Endothelial cell (in vitro differentiated cells): ENCODE data around the gene ELF5. TPM values are rescaled to one million over a fixed set of nuclear protein-coding genes. Genes with fewer than 3 reads are reported as not detected.

Experiments
- DNase-seq: peaks from one replicate; pipeline ENCODE4 v3.0.0; 2021; ENCODE audit warnings: low spot score
- H3K27ac Mint-ChIP-seq: one replicate; pipeline ENCODE4 v1.8.0; 2021; ENCODE audit warnings: mixed read lengths, inconsistent platforms; ENCODE audit not compliant: unreplicated experiment
- H3K27me3 Mint-ChIP-seq: one replicate; pipeline ENCODE4 v1.8.0; 2021; ENCODE audit warnings: mild to moderate bottlenecking, moderate library complexity, mixed read lengths, inconsistent platforms; ENCODE audit not compliant: unreplicated experiment
- H3K36me3 Mint-ChIP-seq: one replicate; pipeline ENCODE4 v1.8.0; 2021; ENCODE audit warnings: mild to moderate bottlenecking, low read depth, mixed read lengths, inconsistent platforms; ENCODE audit not compliant: unreplicated experiment
- H3K4me1 Mint-ChIP-seq: one replicate; pipeline ENCODE4 v1.8.0; 2021; ENCODE audit warnings: mild to moderate bottlenecking, mixed read lengths, inconsistent platforms; ENCODE audit not compliant: unreplicated experiment
- H3K4me3 Mint-ChIP-seq: one replicate; pipeline ENCODE4 v1.8.0; 2021; ENCODE audit warnings: mild to moderate bottlenecking, mixed read lengths, inconsistent platforms; ENCODE audit not compliant: unreplicated experiment
- H3K9me3 Mint-ChIP-seq: one replicate; pipeline ENCODE4 v1.8.0; 2021; ENCODE audit warnings: mixed read lengths, inconsistent platforms; ENCODE audit not compliant: unreplicated experiment
- CTCF ChIP-seq: fragments of 200-600 bp; sonication (generic); IDR thresholded peaks from one replicate; pipeline ENCODE4 v1.5.0; 2021; ENCODE audit warnings: antibody characterized with exemption; ENCODE audit not compliant: unreplicated experiment
- total RNA-seq: library from RNA; stranded (reverse); fragmentation: NEBNext Ultra II Directional; extraction: Animal tissue kit (Norgen Biotek cat#: 25700); gene quantifications from one replicate; pipeline ENCODE4 v1.2.1, GENCODE V29; 2021; ENCODE audit not compliant: unreplicated experiment

Gene ELF5
- total RNA-seq, 1 donor from 2014 or later, result not detected

DNA sequence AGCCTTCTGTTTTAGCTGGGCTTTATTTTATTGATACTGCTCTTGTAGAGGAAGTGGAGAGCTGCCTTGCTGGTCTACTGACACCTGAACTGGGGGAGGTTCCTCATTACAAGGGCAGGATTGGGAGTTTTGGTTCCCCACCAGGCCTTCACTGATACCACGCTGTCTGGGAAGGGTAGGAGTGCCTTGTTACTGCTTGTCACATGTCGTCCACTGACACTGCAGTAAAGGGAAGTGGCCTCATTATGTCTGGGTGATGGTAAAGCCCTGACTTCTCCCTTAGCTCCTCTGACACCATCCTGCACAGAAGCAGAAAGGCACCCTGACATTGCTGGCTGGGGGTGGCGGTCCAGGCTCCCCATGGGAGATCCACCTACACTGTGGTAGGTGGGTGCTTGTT is 38.7 kb upstream of the ELF5 start:
- Mint-ChIP-seq H3K4me3 (no peak overlapping the region), H3K27ac (no peak overlapping the region), H3K27me3 (no peaks in the 10 kb centered on the region), H3K9me3 (no peaks in the 10 kb centered on the region), H3K4me1 (no peaks in the 10 kb centered on the region), H3K36me3 (no peaks in the 10 kb centered on the region)
- no peak for DNase-seq
- no peak for TF ChIP-seq CTCF

DNA sequence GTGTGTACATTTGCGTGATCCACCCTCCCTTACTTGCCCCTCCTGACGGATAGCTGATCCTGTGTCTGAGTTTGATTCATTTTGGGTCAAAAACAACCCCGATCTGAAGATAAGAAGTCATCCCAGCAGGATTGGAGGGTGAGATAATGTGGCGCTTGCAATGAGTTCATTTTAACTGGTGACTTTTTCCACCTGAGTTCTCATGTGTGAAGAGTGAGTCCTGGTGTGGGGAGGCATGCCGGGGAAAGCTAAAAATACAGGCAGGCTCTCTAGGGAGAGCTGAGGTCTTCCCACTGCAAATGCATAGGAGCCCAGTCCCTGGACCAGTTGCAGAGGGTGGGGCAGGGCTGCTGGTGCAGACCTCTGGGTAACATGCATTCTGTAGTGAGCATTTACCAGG is 35.7 kb upstream of the ELF5 start:
- DNase-seq, result no peak
- no peak for TF ChIP-seq CTCF
- no peaks in the 10 kb centered on the region for H3K4me1 Mint-ChIP-seq
- no peaks in the 10 kb centered on the region for H3K36me3 Mint-ChIP-seq
- H3K9me3 Mint-ChIP-seq, result no peaks in the 10 kb centered on the region
- no peak overlapping the region for H3K27ac Mint-ChIP-seq
- H3K27me3 Mint-ChIP-seq, result no peaks in the 10 kb centered on the region
- H3K4me3 Mint-ChIP-seq, result no peak overlapping the region

GRCh38 chr11:34548278-34548677 is 34.7 kb upstream of the ELF5 start:
- no peak for DNase-seq
- Mint-ChIP-seq H3K4me1 (no peaks in the 10 kb centered on the region), H3K36me3 (no peaks in the 10 kb centered on the region), H3K27ac (no peak overlapping the region), H3K4me3 (no peak overlapping the region), H3K9me3 (no peaks in the 10 kb centered on the region), H3K27me3 (no peaks in the 10 kb centered on the region)
- TF ChIP-seq CTCF, result no peak

DNA sequence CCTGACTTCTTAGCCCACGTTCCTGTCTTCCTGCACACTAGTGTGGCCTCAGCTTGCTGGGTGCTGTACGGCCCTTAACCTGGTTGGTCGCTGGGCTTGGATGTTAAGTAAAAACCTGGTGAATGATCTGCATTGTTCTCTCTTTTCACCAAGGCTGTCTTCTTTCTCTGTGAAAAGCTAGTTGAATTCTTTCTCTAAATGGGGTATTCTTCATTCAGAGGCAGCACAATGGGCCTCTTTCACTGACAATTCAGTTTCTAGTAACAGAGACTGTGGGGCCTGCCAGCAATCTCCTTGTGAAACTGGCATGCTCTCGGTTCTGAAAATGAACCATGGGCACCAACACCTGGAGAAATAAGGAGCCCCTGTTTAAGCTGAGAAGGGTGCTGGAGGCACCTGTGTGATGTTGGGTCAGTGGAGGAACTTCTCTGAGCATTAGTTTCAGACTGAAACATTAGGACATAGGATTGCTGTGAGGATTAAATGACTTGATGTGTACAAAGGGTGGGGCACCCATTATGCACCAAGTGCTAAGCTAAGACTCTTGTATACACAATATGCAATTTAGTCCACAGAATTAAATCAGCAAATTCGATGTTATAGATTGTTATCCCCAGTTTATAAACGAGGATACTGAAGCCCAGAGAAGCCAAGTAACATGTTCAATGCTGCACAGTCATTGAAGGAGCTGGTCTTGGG is 33.1 kb upstream of the ELF5 start:
- TF ChIP-seq CTCF, result no peak
- no peaks in the 10 kb centered on the region for H3K27me3 Mint-ChIP-seq
- DNase-seq, result no peak
- H3K4me1 Mint-ChIP-seq, result no peaks in the 10 kb centered on the region
- H3K9me3 Mint-ChIP-seq, result no peaks in the 10 kb centered on the region
- no peak overlapping the region for H3K27ac Mint-ChIP-seq
- H3K36me3 Mint-ChIP-seq, result no peaks in the 10 kb centered on the region
- H3K4me3 Mint-ChIP-seq, result no peak overlapping the region

- H3K27me3 Mint-ChIP-seq, result no peaks in the 10 kb centered on the region
Observed at GRCh38 chr11:34542089-34542488, 28.5 kb upstream of the ELF5 start.

More at GRCh38 chr11:34542089-34542488, 28.5 kb upstream of the ELF5 start:
- H3K27ac Mint-ChIP-seq, result no peak overlapping the region
- no peaks in the 10 kb centered on the region for H3K4me1 Mint-ChIP-seq
- no peaks in the 10 kb centered on the region for H3K36me3 Mint-ChIP-seq
- TF ChIP-seq CTCF, result no peak
- H3K4me3 Mint-ChIP-seq, result no peak overlapping the region
- no peaks in the 10 kb centered on the region for H3K9me3 Mint-ChIP-seq
- no peak for DNase-seq
